ENCODE results near the gene MYORG.

- TF ChIP-seq, protein P1, sequence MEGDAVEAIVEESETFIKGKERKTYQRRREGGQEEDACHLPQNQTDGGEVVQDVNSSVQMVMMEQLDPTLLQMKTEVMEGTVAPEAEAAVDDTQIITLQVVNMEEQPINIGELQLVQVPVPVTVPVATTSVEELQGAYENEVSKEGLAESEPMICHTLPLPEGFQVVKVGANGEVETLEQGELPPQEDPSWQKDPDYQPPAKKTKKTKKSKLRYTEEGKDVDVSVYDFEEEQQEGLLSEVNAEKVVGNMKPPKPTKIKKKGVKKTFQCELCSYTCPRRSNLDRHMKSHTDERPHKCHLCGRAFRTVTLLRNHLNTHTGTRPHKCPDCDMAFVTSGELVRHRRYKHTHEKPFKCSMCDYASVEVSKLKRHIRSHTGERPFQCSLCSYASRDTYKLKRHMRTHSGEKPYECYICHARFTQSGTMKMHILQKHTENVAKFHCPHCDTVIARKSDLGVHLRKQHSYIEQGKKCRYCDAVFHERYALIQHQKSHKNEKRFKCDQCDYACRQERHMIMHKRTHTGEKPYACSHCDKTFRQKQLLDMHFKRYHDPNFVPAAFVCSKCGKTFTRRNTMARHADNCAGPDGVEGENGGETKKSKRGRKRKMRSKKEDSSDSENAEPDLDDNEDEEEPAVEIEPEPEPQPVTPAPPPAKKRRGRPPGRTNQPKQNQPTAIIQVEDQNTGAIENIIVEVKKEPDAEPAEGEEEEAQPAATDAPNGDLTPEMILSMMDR (IDR thresholded peaks at IDR 0.05; ENCODE audit: low read depth, low read length) = no peak
- TF ChIP-seq EZH2phosphoT487 (IDR thresholded peaks at IDR 0.05; ENCODE audit: low read depth) = no peak
Measured at GRCh38 chr9:34370970-34371880, 5.5 kb downstream of the MYORG start.
